ENCODE data around the gene RBM4. TPM values are rescaled to one million over a fixed set of nuclear protein-coding genes. Genes with fewer than 3 reads are reported as not detected.

The RBM4 gene
- total RNA-seq, 1 donor from 2014 or later: 187 TPM

DNA sequence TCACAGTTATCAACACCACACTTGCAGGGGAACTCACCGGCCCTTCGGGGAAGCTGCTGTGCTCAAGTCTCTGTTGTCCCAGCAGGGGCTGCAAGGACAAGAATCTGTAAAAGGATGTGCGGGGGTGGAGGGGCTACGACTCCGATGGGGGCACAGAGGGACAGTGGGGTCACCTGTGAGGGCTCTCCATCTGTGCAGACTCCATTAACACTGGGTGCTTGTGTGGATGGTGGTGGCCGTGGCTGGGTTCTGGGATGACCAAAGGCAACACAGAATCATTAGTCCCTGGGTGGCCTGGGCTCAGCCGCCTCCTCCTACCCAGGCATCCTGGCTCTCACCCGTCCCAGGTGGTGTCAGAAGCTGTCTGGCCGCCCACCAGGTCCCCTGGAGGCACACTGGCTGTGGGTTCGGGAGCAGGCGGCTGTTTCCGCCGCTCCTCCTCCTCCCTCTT is 49.4 kb downstream of the RBM4 start:
- H3K4me1 Mint-ChIP-seq (ENCODE audit: unreplicated experiment): peaks cover 11% of the 10 kb centered on the region
- H3K36me3 Mint-ChIP-seq (ENCODE audit: low read depth, unreplicated experiment): peaks cover 17% of the 10 kb centered on the region
- H3K27ac Mint-ChIP-seq (ENCODE audit: unreplicated experiment): no peak overlapping the region
- no peak for TF ChIP-seq CTCF (IDR thresholded peaks at IDR 0.05; ENCODE audit: unreplicated experiment)
- H3K9me3 Mint-ChIP-seq (ENCODE audit: unreplicated experiment): no peaks in the 10 kb centered on the region
- H3K27me3 Mint-ChIP-seq (ENCODE audit: unreplicated experiment): peaks cover 11% of the 10 kb centered on the region
- no peak for DNase-seq (ENCODE audit: low spot score)
- H3K4me3 Mint-ChIP-seq (ENCODE audit: unreplicated experiment): no peak overlapping the region

DNA sequence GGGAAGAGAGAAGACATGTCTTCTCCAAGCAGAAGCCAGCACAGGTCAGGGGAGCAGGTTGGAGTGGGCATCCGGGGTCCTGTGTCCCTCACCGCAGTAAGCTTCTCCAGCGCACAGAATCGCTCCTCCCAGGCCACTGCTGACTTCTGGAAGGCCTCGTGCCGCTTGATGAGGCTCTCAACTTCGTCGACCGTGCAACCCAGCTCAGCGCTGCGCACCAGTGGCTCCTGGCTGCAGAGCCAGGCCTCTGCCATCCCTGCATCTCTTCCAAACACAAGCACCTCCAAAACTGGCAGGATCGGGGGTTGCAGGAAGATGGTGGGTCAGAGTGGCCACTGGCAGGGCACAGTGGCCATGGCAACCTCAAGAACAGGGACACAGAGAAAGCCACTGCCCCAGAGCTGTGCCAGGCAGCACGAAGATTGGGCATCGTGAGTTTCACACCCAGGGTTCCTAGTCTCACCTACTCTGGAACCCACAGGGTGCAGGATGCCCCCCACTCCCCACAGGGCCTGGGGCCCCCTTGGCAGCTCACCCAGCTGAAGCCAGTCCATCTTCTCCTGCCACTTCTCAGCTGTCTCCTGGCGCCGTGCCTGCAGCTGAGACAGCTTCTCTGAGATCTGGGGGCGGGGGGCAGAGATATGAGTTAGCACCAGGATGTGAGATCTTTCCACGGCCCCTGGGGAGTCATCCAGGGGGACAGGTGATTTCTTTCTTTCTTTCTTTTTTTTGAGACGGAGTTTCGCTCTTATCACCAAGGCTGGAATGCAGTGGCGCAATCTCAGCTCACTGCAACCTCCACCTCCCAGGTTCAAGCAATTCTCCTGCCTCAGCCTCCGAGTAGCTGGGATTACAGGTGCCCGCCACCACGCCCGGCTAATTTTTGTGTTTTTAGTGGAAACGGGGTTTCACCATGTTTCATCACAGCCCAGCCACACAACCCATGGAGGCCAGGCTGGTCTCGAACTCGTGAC is 50.3 kb downstream of the RBM4 start:
- no peaks in the 10 kb centered on the region for H3K9me3 Mint-ChIP-seq (ENCODE audit: unreplicated experiment)
- peaks cover 17% of the 10 kb centered on the region for H3K36me3 Mint-ChIP-seq (ENCODE audit: low read depth, unreplicated experiment)
- peak overlapping the region; percentile 79 for H3K4me3 Mint-ChIP-seq (ENCODE audit: unreplicated experiment)
- H3K27me3 Mint-ChIP-seq (ENCODE audit: unreplicated experiment): peaks cover 13% of the 10 kb centered on the region
- DNase-seq (ENCODE audit: low spot score): no peak
- TF ChIP-seq CTCF (IDR thresholded peaks at IDR 0.05; ENCODE audit: unreplicated experiment): no peak
- no peak overlapping the region for H3K27ac Mint-ChIP-seq (ENCODE audit: unreplicated experiment)
- peaks cover 4% of the 10 kb centered on the region for H3K4me1 Mint-ChIP-seq (ENCODE audit: unreplicated experiment)

DNA sequence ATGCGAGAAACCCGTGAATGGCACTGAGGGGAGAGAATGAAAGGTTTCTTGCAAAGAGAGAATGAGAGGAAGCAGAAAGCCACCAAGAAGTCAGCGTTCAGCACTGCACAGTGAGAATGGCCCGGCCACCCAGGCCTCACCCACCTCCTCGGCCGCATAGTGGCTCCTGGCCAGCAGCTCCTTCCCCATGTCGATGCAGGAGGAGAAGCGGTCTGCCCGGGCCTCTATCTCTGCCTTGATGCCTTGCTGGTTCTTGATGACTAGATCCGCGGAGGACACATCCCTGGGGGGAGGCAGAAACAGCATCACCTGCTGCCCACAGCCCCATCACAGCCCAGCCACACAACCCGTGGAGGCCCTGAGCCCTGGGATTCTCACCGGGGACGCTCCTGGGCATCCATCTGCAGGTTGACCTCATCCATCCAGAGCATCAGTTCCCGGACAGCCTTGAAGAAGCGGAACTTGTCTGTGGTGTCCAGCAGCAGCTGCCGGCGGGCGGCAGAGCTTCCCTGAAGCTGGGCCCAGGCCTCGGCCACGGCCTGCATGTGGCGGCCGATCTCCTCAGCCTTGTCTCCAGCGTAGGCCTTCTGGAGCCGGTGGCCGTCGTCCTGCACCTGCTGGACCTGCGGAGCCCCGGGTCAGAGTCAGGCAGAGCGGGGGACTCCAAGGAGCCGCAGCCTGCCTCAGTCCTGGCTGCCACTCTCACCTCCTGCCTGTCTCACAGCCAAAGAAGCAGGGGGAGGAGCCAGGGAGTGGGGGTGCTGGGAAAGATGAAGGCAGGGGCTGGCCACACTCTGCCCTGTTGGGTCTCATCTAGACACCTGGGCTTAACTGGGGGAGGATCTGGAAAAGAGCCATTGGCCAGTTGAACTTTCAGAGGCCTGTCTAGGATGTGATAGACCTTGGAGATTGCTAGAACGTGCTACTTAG is 51.4 kb downstream of the RBM4 start:
- H3K4me1 Mint-ChIP-seq (ENCODE audit: unreplicated experiment): no peaks in the 10 kb centered on the region
- H3K36me3 Mint-ChIP-seq (ENCODE audit: low read depth, unreplicated experiment): peaks cover 16% of the 10 kb centered on the region
- peak overlapping the region; percentile 79 for H3K4me3 Mint-ChIP-seq (ENCODE audit: unreplicated experiment)
- no peak for DNase-seq (ENCODE audit: low spot score)
- no peak overlapping the region for H3K27ac Mint-ChIP-seq (ENCODE audit: unreplicated experiment)
- TF ChIP-seq CTCF (IDR thresholded peaks at IDR 0.05; ENCODE audit: unreplicated experiment): no peak
- peaks cover 14% of the 10 kb centered on the region for H3K27me3 Mint-ChIP-seq (ENCODE audit: unreplicated experiment)
- no peaks in the 10 kb centered on the region for H3K9me3 Mint-ChIP-seq (ENCODE audit: unreplicated experiment)

DNA sequence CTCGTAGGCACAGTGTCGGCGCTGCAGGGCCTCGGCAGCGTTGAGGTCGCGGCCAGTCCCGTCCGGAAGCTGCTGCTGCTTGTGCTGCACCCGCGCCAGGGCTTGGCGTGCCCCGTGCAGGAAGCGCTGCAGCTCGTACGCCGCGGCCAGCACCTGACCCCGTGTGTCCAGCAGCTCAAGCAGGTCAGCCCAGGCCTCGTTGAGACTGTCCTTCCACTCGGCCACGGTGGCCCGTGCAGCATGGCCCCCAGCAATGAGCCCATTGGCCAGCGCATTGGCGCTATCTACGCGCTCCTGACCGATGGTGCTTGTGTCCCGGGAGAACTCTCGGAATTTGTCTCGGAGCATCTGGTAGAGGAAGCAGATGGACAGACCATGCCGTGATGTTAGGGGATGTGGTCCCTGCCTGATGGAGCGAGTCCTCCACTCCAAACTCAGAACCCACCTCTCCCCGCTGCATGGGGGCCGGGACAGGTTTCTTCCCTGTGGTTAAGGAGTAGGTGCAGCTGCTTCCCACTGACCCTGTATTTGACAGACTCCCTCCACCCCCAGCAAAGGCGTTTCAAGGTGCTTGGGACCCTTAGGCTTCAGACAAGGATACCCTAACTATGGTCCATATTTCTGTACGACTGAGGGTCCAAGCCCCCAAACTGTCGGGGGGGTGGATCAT is 52.9 kb downstream of the RBM4 start:
- Mint-ChIP-seq H3K4me3 (ENCODE audit: unreplicated experiment) (peak overlapping the region; percentile 34), H3K9me3 (ENCODE audit: unreplicated experiment) (no peaks in the 10 kb centered on the region), H3K4me1 (ENCODE audit: unreplicated experiment) (no peaks in the 10 kb centered on the region), H3K27me3 (ENCODE audit: unreplicated experiment) (peaks cover 14% of the 10 kb centered on the region), H3K36me3 (ENCODE audit: low read depth, unreplicated experiment) (peaks cover 14% of the 10 kb centered on the region), H3K27ac (ENCODE audit: unreplicated experiment) (no peak overlapping the region)
- no peak for DNase-seq (ENCODE audit: low spot score)
- TF ChIP-seq CTCF (IDR thresholded peaks at IDR 0.05; ENCODE audit: unreplicated experiment): no peak
